GM23338 (cell line): ENCODE data around the gene SCTR. TPM values are rescaled to one million over a fixed set of nuclear protein-coding genes. Genes with fewer than 3 reads are reported as not detected.

Experiments used
- CREB1 ChIP-seq: fragments of 250-450 bp; sonication (Bioruptor Pico); IDR thresholded peaks from 2 replicates; pipeline ENCODE4 v1.5.0; 2020; ENCODE audit warnings: low read depth, mild to moderate bottlenecking, moderate library complexity
- EZH2phosphoT487 ChIP-seq: fragments of 200-600 bp; sonication (generic); IDR thresholded peaks from one replicate; pipeline ENCODE4 v1.8.1; 2018; ENCODE audit warnings: antibody characterized with exemption; ENCODE audit not compliant: unreplicated experiment
- JUNB ChIP-seq: IDR thresholded peaks from one replicate; pipeline ENCODE4 v1.6.1; 2016; ENCODE audit warnings: antibody characterized with exemption; ENCODE audit not compliant: unreplicated experiment
- NANOG ChIP-seq: IDR thresholded peaks from 2 replicates; pipeline ENCODE4 v1.6.1; 2016; ENCODE audit warnings: antibody characterized with exemption, borderline replicate concordance
- STAT1 ChIP-seq: IDR thresholded peaks from one replicate; pipeline ENCODE4 v1.6.1; 2016; ENCODE audit warnings: antibody characterized with exemption; ENCODE audit not compliant: unreplicated experiment
- ZNF114 ChIP-seq: fragments of 250-450 bp; sonication (Bioruptor Pico); IDR thresholded peaks from 2 replicates; pipeline ENCODE4 v1.5.0; 2020; ENCODE audit warnings: mild to moderate bottlenecking, moderate library complexity
- ZNF331 ChIP-seq: fragments of 250-450 bp; sonication (Bioruptor Pico); IDR thresholded peaks from 2 replicates; pipeline ENCODE4 v1.5.0; 2020; ENCODE audit warnings: low read depth, mild to moderate bottlenecking, moderate library complexity
- polyA plus RNA-seq: library from polyadenylated mRNA; unstranded; fragments of >200 nt; fragmentation: Nextera tagmentation; extraction: Ambion mirVana; gene quantifications from 2 replicates; pipeline ENCODE4 v1.2.1, GENCODE V29; 2016
- total RNA-seq: library from RNA; depleted of rRNA; stranded (reverse); fragments of >200 nt; shearing (Covaris generic); gene quantifications from 2 replicates; pipeline ENCODE4 v1.2.3, GENCODE V29; 2014
- TF ChIP-seq, protein P1 (sequence below): fragments of 250-450 bp; sonication (Bioruptor Pico); IDR thresholded peaks from 2 replicates; pipeline ENCODE4 v1.5.0; 2020; ENCODE audit warnings: mild to moderate bottlenecking, moderate library complexity
- TF ChIP-seq, protein P2 (sequence below): IDR thresholded peaks from one replicate; pipeline ENCODE4 v1.6.1; 2018; ENCODE audit warnings: antibody characterized with exemption; ENCODE audit not compliant: unreplicated experiment
- TF ChIP-seq, protein P3 (sequence below): IDR thresholded peaks from 2 replicates; pipeline ENCODE4 v1.6.1; 2016; ENCODE audit warnings: antibody characterized with exemption

SCTR gene
- total and polyA plus RNA-seq, 2 experiments from 2014 or later = not detected

DNA sequence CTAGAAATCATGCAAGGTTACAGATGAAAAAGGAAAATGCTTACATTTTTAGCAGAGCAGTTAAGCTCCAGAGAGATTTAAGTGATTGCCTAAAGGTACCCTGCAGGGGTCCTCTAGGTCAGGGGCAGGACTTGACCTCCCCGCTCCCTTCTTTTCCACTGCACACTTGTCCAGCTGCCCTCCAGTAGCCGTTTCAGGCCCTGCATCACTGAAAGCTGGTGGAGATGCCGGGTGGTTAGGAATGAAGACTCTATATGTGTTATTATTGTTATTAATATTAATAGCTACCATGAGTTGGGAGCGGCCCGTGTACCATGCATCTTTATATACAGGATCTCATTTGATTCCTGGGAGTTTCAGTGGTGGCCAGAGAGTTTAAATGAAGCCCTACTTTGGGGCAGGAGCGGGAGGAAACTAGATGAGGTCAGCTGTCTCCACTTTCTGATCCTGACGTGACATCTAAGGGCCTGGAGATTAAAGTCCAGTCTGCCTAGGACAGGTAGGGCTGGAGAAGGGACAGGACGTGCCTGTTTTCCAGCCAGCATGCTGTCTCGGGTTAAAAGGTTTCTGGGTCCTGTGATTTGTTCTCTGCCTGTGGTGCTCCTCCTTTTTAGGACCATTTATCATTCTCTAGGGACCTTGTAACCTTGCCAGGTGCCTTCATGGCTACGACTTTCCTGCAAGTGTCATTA lies 90.5 kb downstream of the SCTR start (continued):
- TF ChIP-seq, protein P1, sequence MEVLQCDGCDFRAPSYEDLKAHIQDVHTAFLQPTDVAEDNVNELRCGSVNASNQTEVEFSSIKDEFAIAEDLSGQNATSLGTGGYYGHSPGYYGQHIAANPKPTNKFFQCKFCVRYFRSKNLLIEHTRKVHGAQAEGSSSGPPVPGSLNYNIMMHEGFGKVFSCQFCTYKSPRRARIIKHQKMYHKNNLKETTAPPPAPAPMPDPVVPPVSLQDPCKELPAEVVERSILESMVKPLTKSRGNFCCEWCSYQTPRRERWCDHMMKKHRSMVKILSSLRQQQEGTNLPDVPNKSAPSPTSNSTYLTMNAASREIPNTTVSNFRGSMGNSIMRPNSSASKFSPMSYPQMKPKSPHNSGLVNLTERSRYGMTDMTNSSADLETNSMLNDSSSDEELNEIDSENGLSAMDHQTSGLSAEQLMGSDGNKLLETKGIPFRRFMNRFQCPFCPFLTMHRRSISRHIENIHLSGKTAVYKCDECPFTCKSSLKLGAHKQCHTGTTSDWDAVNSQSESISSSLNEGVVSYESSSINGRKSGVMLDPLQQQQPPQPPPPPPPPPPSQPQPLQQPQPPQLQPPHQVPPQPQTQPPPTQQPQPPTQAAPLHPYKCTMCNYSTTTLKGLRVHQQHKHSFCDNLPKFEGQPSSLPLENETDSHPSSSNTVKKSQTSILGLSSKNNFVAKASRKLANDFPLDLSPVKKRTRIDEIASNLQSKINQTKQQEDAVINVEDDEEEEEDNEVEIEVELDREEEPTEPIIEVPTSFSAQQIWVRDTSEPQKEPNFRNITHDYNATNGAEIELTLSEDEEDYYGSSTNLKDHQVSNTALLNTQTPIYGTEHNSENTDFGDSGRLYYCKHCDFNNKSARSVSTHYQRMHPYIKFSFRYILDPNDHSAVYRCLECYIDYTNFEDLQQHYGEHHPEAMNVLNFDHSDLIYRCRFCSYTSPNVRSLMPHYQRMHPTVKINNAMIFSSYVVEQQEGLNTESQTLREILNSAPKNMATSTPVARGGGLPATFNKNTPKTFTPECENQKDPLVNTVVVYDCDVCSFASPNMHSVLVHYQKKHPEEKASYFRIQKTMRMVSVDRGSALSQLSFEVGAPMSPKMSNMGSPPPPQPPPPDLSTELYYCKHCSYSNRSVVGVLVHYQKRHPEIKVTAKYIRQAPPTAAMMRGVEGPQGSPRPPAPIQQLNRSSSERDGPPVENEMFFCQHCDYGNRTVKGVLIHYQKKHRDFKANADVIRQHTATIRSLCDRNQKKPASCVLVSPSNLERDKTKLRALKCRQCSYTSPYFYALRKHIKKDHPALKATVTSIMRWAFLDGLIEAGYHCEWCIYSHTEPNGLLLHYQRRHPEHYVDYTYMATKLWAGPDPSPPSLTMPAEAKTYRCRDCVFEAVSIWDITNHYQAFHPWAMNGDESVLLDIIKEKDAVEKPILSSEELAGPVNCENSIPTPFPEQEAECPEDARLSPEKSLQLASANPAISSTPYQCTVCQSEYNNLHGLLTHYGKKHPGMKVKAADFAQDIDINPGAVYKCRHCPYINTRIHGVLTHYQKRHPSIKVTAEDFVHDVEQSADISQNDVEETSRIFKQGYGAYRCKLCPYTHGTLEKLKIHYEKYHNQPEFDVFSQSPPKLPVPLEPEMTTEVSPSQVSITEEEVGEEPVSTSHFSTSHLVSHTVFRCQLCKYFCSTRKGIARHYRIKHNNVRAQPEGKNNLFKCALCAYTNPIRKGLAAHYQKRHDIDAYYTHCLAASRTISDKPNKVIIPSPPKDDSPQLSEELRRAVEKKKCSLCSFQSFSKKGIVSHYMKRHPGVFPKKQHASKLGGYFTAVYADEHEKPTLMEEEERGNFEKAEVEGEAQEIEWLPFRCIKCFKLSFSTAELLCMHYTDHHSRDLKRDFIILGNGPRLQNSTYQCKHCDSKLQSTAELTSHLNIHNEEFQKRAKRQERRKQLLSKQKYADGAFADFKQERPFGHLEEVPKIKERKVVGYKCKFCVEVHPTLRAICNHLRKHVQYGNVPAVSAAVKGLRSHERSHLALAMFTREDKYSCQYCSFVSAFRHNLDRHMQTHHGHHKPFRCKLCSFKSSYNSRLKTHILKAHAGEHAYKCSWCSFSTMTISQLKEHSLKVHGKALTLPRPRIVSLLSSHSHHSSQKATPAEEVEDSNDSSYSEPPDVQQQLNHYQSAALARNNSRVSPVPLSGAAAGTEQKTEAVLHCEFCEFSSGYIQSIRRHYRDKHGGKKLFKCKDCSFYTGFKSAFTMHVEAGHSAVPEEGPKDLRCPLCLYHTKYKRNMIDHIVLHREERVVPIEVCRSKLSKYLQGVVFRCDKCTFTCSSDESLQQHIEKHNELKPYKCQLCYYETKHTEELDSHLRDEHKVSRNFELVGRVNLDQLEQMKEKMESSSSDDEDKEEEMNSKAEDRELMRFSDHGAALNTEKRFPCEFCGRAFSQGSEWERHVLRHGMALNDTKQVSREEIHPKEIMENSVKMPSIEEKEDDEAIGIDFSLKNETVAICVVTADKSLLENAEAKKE = no peak
- TF ChIP-seq, protein P2, sequence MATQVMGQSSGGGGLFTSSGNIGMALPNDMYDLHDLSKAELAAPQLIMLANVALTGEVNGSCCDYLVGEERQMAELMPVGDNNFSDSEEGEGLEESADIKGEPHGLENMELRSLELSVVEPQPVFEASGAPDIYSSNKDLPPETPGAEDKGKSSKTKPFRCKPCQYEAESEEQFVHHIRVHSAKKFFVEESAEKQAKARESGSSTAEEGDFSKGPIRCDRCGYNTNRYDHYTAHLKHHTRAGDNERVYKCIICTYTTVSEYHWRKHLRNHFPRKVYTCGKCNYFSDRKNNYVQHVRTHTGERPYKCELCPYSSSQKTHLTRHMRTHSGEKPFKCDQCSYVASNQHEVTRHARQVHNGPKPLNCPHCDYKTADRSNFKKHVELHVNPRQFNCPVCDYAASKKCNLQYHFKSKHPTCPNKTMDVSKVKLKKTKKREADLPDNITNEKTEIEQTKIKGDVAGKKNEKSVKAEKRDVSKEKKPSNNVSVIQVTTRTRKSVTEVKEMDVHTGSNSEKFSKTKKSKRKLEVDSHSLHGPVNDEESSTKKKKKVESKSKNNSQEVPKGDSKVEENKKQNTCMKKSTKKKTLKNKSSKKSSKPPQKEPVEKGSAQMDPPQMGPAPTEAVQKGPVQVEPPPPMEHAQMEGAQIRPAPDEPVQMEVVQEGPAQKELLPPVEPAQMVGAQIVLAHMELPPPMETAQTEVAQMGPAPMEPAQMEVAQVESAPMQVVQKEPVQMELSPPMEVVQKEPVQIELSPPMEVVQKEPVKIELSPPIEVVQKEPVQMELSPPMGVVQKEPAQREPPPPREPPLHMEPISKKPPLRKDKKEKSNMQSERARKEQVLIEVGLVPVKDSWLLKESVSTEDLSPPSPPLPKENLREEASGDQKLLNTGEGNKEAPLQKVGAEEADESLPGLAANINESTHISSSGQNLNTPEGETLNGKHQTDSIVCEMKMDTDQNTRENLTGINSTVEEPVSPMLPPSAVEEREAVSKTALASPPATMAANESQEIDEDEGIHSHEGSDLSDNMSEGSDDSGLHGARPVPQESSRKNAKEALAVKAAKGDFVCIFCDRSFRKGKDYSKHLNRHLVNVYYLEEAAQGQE = no peak
- TF ChIP-seq JUNB (no peak), ZNF331 (no peak), NANOG (no peak), CREB1 (CRISPR knock-in tag) (no peak), ZNF114 (CRISPR knock-in tag) (no peak), EZH2phosphoT487 (no peak), STAT1 (no peak)
- TF ChIP-seq, protein P3, sequence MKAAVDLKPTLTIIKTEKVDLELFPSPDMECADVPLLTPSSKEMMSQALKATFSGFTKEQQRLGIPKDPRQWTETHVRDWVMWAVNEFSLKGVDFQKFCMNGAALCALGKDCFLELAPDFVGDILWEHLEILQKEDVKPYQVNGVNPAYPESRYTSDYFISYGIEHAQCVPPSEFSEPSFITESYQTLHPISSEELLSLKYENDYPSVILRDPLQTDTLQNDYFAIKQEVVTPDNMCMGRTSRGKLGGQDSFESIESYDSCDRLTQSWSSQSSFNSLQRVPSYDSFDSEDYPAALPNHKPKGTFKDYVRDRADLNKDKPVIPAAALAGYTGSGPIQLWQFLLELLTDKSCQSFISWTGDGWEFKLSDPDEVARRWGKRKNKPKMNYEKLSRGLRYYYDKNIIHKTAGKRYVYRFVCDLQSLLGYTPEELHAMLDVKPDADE = no peak
